Duodenal mucosa (tissue), 2 donors: ENCODE data around the gene TRUB1.
"Not testable (repeated sequence)": the region's sequence is repeated elsewhere in the genome, so short reads cannot be mapped to it uniquely, and the experiment has no call there.

Experiments used
- H3K27ac ChIP-seq: one replicate; pipeline ENCODE4 v1.7.0; 2013; ENCODE audit warnings: low read depth, low read length
- H3K27me3 ChIP-seq, 2 donors: one replicate each; pipeline ENCODE4 v1.7.0; 2013; ENCODE audit warnings: low read length in 2 of 2, control low read depth in 1 of 2; ENCODE audit not compliant: insufficient read depth in 2 of 2, control insufficient read depth in 1 of 2
- H3K36me3 ChIP-seq, 2 donors: one replicate each; pipeline ENCODE4 v1.7.0; 2013; ENCODE audit warnings: low read length in 2 of 2, control low read depth in 1 of 2; ENCODE audit not compliant: insufficient read depth in 2 of 2, control insufficient read depth in 1 of 2
- H3K4me1 ChIP-seq, 2 donors: one replicate each; pipeline ENCODE4 v1.7.0; 2013; ENCODE audit warnings: low read length in 2 of 2, control low read depth in 1 of 2; ENCODE audit not compliant: insufficient read depth in 2 of 2, control insufficient read depth in 1 of 2
- H3K4me3 ChIP-seq, 2 donors: one replicate each; pipeline ENCODE4 v1.7.0; 2013; ENCODE audit warnings: low read length in 2 of 2, low read depth in 1 of 2
- H3K9ac ChIP-seq, 2 donors: one replicate each; pipeline ENCODE4 v1.7.0; 2013; ENCODE audit warnings: low read length in 2 of 2, low read depth in 1 of 2
- H3K9me3 ChIP-seq, 2 donors: one replicate each; pipeline ENCODE4 v1.7.0; 2013; ENCODE audit warnings: low read length in 2 of 2, control low read depth in 1 of 2; ENCODE audit not compliant: control insufficient read depth in 1 of 2

The TRUB1 gene

GRCh38 chr10:114937962-114938855 is at the start of gene TRUB1:
TSS of gene TRUB1 (plus strand) at chr10:114938195. CDS start at chr10:114938254, 59 bp downstream.
- peaks cover 8% of the 10 kb centered on the region in 2 donors for H3K36me3 ChIP-seq
- H3K27ac ChIP-seq: no peak within 1 kb of the TSS
- peaks cover 9 to 13% of the 10 kb centered on the region in 2 donors for H3K4me1 ChIP-seq
- peak within 1 kb of the TSS; percentile 90 to 97 for H3K9ac ChIP-seq
- H3K4me3 ChIP-seq: peak within 1 kb of the TSS; percentile 92 to 98
- no peaks in the 10 kb centered on the region for H3K9me3 ChIP-seq
- H3K27me3 ChIP-seq: no peaks in the 10 kb centered on the region

- H3K27ac ChIP-seq: no peak overlapping the region
- H3K27me3 ChIP-seq: no peaks in the 10 kb centered on the region
These were observed 44.7 kb upstream of the TRUB1 start for GRCh38 chr10:114893251-114893650.

DNA sequence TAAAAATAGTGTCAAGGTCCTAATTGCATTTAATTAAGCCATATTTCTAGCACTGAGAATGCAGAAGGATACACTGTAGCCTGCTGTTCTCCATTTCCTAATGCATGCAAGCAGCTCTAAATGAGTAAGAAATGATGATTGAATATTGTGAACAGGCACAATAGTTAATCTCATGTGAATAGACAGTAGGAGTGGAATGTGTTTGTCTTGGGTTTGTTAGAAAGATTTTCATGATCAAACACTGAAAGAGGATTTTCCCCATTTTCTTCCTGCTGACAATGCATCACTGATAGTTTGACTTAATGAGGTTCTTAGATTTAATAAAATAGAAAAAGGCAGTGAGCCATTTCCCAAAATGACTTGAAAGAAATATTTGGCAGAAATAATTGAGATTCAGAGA is 43.1 kb upstream of the TRUB1 start:
- no peaks in the 10 kb centered on the region for H3K36me3 ChIP-seq
- H3K27me3 ChIP-seq: no peaks in the 10 kb centered on the region
- no peak overlapping the region for H3K27ac ChIP-seq
- no peak overlapping the region for H3K9ac ChIP-seq
- no peak overlapping the region for H3K4me3 ChIP-seq
- no peaks in the 10 kb centered on the region for H3K9me3 ChIP-seq
- H3K4me1 ChIP-seq: no peaks in the 10 kb centered on the region

More at GRCh38 chr10:114893251-114893650, 44.7 kb upstream of the TRUB1 start:
- Histone ChIP-seq H3K36me3 (no peaks in the 10 kb centered on the region), H3K4me3 (no peak overlapping the region), H3K9me3 (no peaks in the 10 kb centered on the region), H3K4me1 (no peaks in the 10 kb centered on the region), H3K9ac (no peak overlapping the region)

- H3K9ac ChIP-seq, H3K27me3 ChIP-seq, H3K36me3 ChIP-seq, H3K27ac ChIP-seq, H3K4me1 ChIP-seq, H3K9me3 ChIP-seq, H3K4me3 ChIP-seq: not testable (repeated sequence)
These were observed 41.0 kb upstream of the TRUB1 start for GRCh38 chr10:114897011-114897410.

GRCh38 chr10:114897593-114897992 is 40.4 kb upstream of the TRUB1 start:
- H3K9ac ChIP-seq: no peak overlapping the region
- no peaks in the 10 kb centered on the region for H3K4me1 ChIP-seq
- H3K27ac ChIP-seq: no peak overlapping the region
- no peaks in the 10 kb centered on the region for H3K9me3 ChIP-seq
- H3K4me3 ChIP-seq: no peak overlapping the region
- H3K27me3 ChIP-seq: no peaks in the 10 kb centered on the region
- H3K36me3 ChIP-seq: no peaks in the 10 kb centered on the region

GRCh38 chr10:114899982-114900381 is 38.0 kb upstream of the TRUB1 start:
- H3K4me3 ChIP-seq: no peak overlapping the region
- no peak overlapping the region for H3K9ac ChIP-seq
- no peaks in the 10 kb centered on the region for H3K27me3 ChIP-seq
- H3K4me1 ChIP-seq: no peaks in the 10 kb centered on the region
- no peak overlapping the region for H3K27ac ChIP-seq
- no peaks in the 10 kb centered on the region for H3K9me3 ChIP-seq
- H3K36me3 ChIP-seq: no peaks in the 10 kb centered on the region

DNA sequence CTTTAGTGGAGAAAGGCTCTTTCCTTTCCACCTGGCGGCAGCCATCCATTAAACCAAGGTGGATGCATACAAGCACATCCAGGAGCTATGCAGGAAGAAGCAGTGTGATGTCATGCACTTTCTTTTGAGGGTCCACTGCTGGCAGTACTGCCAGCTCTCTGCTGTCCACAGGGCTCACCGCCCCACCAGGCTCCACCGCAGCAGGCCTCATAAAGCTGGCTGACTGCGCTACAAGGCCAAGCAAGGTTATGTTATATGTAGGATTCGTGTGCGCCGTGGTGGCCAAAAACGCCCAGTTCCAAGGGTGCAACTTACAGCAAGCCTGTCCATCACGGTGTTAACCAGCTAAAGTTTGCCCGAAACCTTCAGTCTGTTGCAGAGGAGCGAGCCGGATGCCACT is 37.3 kb upstream of the TRUB1 start:
- Histone ChIP-seq H3K4me1 (no peaks in the 10 kb centered on the region), H3K27me3 (peaks cover 0 to 3% of the 10 kb centered on the region in 2 donors), H3K27ac (no peak overlapping the region), H3K9me3 (no peaks in the 10 kb centered on the region), H3K9ac (no peak overlapping the region), H3K4me3 (no peak overlapping the region), H3K36me3 (no peaks in the 10 kb centered on the region)

DNA sequence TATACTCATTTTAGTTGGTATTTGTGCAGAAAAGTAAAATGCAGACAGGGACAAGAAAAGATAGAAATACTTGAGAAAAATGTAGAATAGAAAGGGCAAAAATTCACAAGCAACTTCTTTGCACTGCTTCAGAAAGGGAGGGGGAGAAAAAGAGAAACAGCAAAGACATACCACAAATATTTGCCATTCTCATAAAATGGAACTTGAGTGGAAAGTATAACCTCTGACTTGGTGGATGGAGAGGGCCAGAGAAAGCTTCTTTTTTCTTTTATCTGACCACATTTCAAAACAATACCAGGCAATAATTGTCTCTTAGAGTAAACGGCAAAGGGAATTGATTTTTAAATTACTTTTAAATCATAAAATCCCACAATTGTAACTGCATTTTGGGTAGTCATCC is 35.8 kb upstream of the TRUB1 start:
- H3K4me3 ChIP-seq: no peak overlapping the region
- H3K36me3 ChIP-seq: no peaks in the 10 kb centered on the region
- no peaks in the 10 kb centered on the region for H3K9me3 ChIP-seq
- H3K27ac ChIP-seq: no peak overlapping the region
- no peak overlapping the region for H3K9ac ChIP-seq
- H3K4me1 ChIP-seq: no peaks in the 10 kb centered on the region
- peaks cover 0 to 3% of the 10 kb centered on the region in 2 donors for H3K27me3 ChIP-seq

DNA sequence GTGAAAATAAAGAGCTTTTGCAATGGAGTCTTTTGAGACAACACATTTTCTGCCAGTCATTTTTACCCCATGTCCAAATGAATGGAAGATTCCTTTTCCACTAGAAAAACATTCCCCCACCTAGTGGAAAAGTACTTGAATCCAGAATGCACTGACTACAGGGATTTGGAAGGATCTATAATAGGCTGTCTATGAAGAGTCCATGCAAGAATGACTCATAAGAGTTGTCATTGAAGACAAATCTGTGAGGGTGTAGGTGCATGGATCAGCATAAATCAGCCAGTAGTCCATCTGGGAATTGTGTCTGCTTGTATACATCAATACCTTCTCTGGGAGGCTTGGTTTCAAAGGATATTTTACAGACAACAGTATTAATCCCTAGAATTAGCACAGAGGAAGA is 32.5 kb upstream of the TRUB1 start:
- Histone ChIP-seq H3K27me3 (peaks cover 0 to 3% of the 10 kb centered on the region in 2 donors), H3K9ac (no peak overlapping the region), H3K4me3 (no peak overlapping the region), H3K27ac (no peak overlapping the region), H3K9me3 (no peaks in the 10 kb centered on the region), H3K4me1 (no peaks in the 10 kb centered on the region), H3K36me3 (no peaks in the 10 kb centered on the region)

DNA sequence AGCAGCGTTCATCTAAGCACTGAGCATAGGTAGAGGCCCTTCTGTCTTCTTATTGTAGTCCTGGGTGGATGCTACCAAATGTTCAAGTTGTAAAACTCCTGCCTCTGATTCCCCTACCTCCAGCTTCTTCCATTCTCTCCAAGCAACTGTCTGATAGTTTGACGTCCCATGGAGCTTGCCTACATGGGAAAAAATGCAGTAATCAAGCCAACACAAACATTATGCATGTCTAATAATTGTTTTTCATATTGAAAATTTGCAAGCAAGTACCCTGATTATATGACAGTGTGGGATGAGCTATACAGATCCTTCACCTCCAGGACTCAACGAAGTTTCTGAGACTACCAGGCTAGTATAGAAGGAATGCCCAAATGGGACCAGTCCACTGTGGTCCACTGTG is 31.0 kb upstream of the TRUB1 start:
- Histone ChIP-seq H3K36me3 (no peaks in the 10 kb centered on the region), H3K27me3 (peaks cover 0 to 3% of the 10 kb centered on the region in 2 donors), H3K27ac (no peak overlapping the region), H3K9me3 (no peaks in the 10 kb centered on the region), H3K4me3 (no peak overlapping the region), H3K9ac (no peak overlapping the region), H3K4me1 (no peaks in the 10 kb centered on the region)
